HG02870 (cell line): ENCODE results near the gene SLC22A23.
A peak's percentile ranks its signal among the peaks of the same experiment; 100 is the strongest.

ENCODE experiments used
- ATAC-seq: cut with Tn5 transposase; IDR thresholded peaks from one replicate; pipeline ENCODE4 v1.9.1; 2021; ENCODE audit warnings: mild to moderate bottlenecking, moderate library complexity; ENCODE audit not compliant: unreplicated experiment

The SLC22A23 gene

GRCh38 chr6:3273707-3274521 lies 182.9 kb downstream of the SLC22A23 start:
- ATAC-seq, result no peak

- ATAC-seq, result no peak
These were observed 183.8 kb downstream of the SLC22A23 start for GRCh38 chr6:3272911-3273547.

GRCh38 chr6:3271756-3272155 lies 185.1 kb downstream of the SLC22A23 start:
- ATAC-seq, result no peak

- no peak for ATAC-seq
These were observed 186.6 kb downstream of the SLC22A23 start for GRCh38 chr6:3270258-3270657.

GRCh38 chr6:3269281-3269975 lies 187.4 kb downstream of the SLC22A23 start:
- no peak for ATAC-seq

DNA sequence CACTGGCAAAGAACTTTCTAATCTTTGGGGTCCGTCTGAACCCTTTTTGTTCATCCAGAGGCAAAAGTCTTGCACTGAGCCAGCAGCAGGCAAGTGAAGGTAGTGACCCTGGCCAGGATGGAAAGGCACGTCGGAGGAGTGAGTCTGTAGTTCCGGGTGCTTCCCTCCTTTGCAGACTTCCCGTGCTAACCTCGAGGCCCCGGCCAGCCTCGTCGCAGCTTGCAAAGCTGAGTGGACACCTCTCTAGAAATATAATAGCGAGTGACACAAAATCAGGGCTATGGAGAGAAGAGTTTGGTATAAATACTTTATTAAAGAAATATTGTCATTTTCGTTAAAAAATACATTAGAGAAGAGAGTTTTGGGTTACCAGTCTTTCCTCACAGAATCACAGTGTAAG lies 188.2 kb downstream of the SLC22A23 start:
- ATAC-seq, result no peak

GRCh38 chr6:3267162-3267561 lies 189.7 kb downstream of the SLC22A23 start:
- no peak for ATAC-seq

DNA sequence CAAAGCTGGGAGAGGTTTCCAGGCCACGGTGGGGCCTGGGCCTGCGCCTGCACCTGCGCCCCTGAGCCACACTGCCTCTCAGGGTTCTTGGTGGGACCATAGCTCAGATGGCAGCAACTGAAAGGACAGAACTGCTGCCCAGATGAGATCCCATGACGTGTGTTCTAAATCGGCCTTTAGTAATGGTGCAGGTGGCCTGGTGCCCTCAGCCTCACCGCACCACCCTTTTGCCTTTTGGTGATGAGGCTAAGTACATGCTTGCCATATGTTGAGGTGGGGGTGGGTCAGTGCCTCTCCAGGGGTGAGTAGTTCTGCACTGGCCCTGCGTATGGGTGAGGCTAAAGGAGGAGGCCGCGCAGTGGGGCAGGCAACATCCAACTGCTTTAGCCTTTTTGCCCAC lies 190.7 kb downstream of the SLC22A23 start:
- ATAC-seq, result no peak

DNA sequence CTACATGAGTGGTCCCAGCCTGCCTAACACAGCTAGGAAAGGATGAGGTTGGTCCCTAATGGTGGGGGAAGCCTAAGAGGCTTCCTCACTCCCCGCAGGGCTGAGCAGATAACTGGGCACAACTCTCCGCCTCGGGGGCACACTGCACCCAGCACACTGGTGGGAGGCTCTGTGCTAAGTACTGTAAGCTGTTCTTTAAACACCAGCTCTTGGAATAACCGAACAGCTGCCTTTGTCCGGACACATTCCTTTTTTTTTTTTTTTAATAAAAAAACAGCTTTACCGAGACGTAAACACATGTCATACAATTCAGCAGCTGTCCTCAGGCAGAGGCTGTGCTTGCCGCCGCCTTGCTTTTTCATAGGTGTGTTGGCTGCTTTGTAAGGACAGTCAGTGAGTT lies 191.2 kb downstream of the SLC22A23 start:
- ATAC-seq, result no peak

- no peak for ATAC-seq
These were observed 192.5 kb downstream of the SLC22A23 start for GRCh38 chr6:3264356-3264755.

- ATAC-seq, result no peak
These were observed 193.8 kb downstream of the SLC22A23 start for GRCh38 chr6:3263096-3263495.

GRCh38 chr6:3261921-3262320 lies 194.9 kb downstream of the SLC22A23 start:
- no peak for ATAC-seq

DNA sequence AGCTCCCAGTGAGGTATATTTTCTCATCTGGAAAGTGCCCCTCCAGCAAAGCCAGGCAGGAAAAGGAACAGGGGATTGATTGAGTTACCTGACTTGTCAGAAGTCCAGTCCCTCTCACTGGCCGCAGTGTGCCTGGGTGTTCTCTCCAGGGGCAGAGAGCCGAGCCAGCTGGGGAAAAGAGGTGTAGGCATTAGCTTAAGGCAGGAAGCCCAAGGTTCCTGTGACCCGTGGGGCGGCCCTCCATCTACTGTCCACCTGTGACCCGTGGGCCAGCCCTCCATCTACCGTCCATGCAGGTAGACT lies 195.4 kb downstream of the SLC22A23 start:
- ATAC-seq, result no peak

DNA sequence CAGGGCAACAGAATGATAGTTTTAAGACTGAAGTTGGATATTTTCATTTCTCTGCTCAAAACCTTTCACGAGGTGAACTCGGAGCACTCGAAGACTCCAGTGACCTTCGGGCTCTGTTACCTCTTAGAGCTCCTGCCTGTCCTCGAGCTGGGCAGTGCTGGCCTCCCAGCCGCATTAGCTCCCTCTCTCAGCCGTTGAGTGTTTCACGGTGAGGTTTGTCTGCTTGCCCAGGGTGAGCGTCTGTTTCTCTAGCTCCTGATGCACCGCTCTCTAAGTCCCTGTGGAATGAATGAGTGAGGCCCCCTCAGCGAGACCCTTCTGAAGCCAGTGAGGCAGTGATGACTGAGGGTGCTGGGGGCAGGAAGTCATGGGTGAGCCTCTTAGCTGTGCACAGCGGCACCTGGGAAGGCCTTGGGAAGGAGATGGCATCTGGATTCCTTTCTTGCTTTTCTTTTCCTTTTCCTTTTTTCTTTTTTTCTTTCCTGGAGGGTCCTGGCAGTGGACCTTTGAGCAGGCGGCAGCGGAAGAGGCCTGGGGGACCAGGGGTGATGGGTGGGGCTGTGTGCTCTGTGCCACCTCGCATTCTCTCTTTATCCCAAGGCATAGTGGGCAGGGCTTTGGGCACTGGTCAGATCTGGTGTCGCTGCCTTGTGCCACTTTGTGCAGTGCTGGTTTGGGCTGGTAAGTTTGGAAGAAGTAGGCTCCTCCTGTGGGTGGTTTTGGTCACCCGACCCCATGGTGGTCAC lies 195.9 kb downstream of the SLC22A23 start:
- ATAC-seq, result no peak

- ATAC-seq, result no peak
These were observed 196.6 kb downstream of the SLC22A23 start for GRCh38 chr6:3260296-3260695.

GRCh38 chr6:3259491-3259958 lies 197.3 kb downstream of the SLC22A23 start:
- ATAC-seq, result peak; percentile 22

GRCh38 chr6:3258720-3259490 lies 197.9 kb downstream of the SLC22A23 start, which contains the start of gene PSMG4:
Gene PSMG4 (plus strand): TSS chr6:3258947. CDS start chr6:3259023, 76 bp downstream.
- ATAC-seq, result peak; percentile 64

- ATAC-seq, result no peak
These were observed 198.6 kb downstream of the SLC22A23 start for GRCh38 chr6:3258201-3258600.

DNA sequence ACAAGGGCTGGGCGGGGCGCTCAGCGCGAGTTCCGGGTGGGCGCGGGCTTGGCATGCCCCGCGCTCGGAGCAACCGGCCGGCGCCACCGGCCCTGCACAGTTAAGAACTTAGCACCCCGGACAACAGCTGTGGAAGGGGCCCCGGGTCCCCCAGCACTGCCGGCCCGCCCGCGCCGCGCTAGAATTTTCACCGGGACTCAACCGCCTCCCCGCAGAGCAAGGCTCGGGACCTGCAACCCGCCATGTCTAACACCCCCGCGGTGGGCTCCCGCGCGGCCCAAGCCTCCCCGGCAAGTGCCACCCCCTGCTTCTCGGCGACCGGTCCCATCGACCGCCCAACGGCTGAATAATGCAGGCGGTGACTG lies 203.3 kb downstream of the SLC22A23 start:
- no peak for ATAC-seq

- no peak for ATAC-seq
These were observed 203.8 kb downstream of the SLC22A23 start for GRCh38 chr6:3252861-3253596.
